H9 (cell line): ENCODE measurements around the gene NRXN3. TPM values are rescaled to one million over a fixed set of nuclear protein-coding genes. Genes with fewer than 3 reads are reported as not detected.

Experiments
- DNase-seq: peaks from one replicate; pipeline ENCODE4 v3.0.0-alpha.2; 2017
- H2AFZ ChIP-seq: one replicate; pipeline ENCODE4 v1.6.1; 2013; ENCODE audit warnings: mild to moderate bottlenecking, low read length, control low read depth, moderate library complexity
- H2AK5ac ChIP-seq: 2 replicates; pipeline ENCODE4 v1.6.1; 2013; ENCODE audit warnings: low read length, control low read depth, mixed read lengths; ENCODE audit not compliant: insufficient read length
- H2BK120ac ChIP-seq: one replicate; pipeline ENCODE4 v1.6.1; 2013; ENCODE audit warnings: low read depth, mild to moderate bottlenecking, low read length, control low read depth, inconsistent platforms; ENCODE audit not compliant: poor library complexity, severe bottlenecking
- H2BK12ac ChIP-seq: 2 replicates; pipeline ENCODE4 v1.6.1; 2013; ENCODE audit warnings: low read length, control low read depth, mixed read lengths, low read depth; ENCODE audit not compliant: insufficient read length
- H2BK15ac ChIP-seq: 2 replicates; pipeline ENCODE4 v1.6.1; 2013; ENCODE audit warnings: low read depth, low read length, control low read depth
- H2BK20ac ChIP-seq: one replicate; pipeline ENCODE4 v1.6.1; 2013; ENCODE audit warnings: low read depth, mild to moderate bottlenecking, low read length, control low read depth, inconsistent platforms; ENCODE audit not compliant: poor library complexity, severe bottlenecking
- H2BK5ac ChIP-seq: 2 replicates; pipeline ENCODE4 v1.6.1; 2013; ENCODE audit warnings: low read length, control low read depth, mixed read lengths; ENCODE audit not compliant: insufficient read length
- H3K14ac ChIP-seq: 2 replicates; pipeline ENCODE4 v1.6.1; 2013; ENCODE audit warnings: low read length, control low read depth; ENCODE audit not compliant: insufficient read depth
- H3K18ac ChIP-seq: 2 replicates; pipeline ENCODE4 v1.6.1; 2013; ENCODE audit warnings: low read depth, mild to moderate bottlenecking, mixed read lengths, low read length, control low read depth; ENCODE audit not compliant: insufficient read length
- H3K23ac ChIP-seq: 2 replicates; pipeline ENCODE4 v1.6.1; 2013; ENCODE audit warnings: low read length, control low read depth, mixed read lengths, low read depth; ENCODE audit not compliant: insufficient read length
- H3K23me2 ChIP-seq: 2 replicates; pipeline ENCODE4 v1.6.1; 2013; ENCODE audit warnings: low read depth, mild to moderate bottlenecking, mixed read lengths, low read length, control low read depth; ENCODE audit not compliant: insufficient read length, poor library complexity, severe bottlenecking
- H3K27ac ChIP-seq: 2 replicates; pipeline ENCODE4 v1.5.1; 2013; ENCODE audit warnings: low read length, control low read depth, mixed read lengths, low read depth; ENCODE audit not compliant: insufficient read length
- H3K27me3 ChIP-seq: 2 replicates; pipeline ENCODE4 v1.6.1; 2013; ENCODE audit warnings: low read length, control low read depth, inconsistent platforms; ENCODE audit not compliant: insufficient read depth
- H3K4ac ChIP-seq: 2 replicates; pipeline ENCODE4 v1.6.1; 2013; ENCODE audit warnings: low read depth, mild to moderate bottlenecking, control low read depth, inconsistent platforms, low read length, moderate library complexity
- H3K4me1 ChIP-seq: 2 replicates; pipeline ENCODE4 v1.6.1; 2013; ENCODE audit warnings: low read length, control low read depth, inconsistent platforms; ENCODE audit not compliant: insufficient read depth
- H3K4me2 ChIP-seq: 2 replicates; pipeline ENCODE4 v1.6.1; 2013; ENCODE audit warnings: low read length, control low read depth, mixed read lengths; ENCODE audit not compliant: insufficient read length, insufficient read depth
- H3K56ac ChIP-seq: 2 replicates; pipeline ENCODE4 v1.6.1; 2013; ENCODE audit warnings: low read depth, mild to moderate bottlenecking, mixed read lengths, low read length, control low read depth; ENCODE audit not compliant: insufficient read length
- H3K79me1 ChIP-seq: 2 replicates; pipeline ENCODE4 v1.6.1; 2013; ENCODE audit warnings: low read depth, mild to moderate bottlenecking, moderate library complexity, low read length, control low read depth, inconsistent platforms; ENCODE audit not compliant: insufficient read depth, poor library complexity, severe bottlenecking
- H3K79me2 ChIP-seq: 2 replicates; pipeline ENCODE4 v1.6.1; 2013; ENCODE audit warnings: low read length, control low read depth, inconsistent platforms; ENCODE audit not compliant: insufficient read depth
- H3K9ac ChIP-seq: 2 replicates; pipeline ENCODE4 v1.6.1; 2013; ENCODE audit warnings: low read length, control low read depth, mixed read lengths; ENCODE audit not compliant: insufficient read length; ENCODE audit errors: extremely low read depth
- H3K9me3 ChIP-seq: one replicate; pipeline ENCODE4 v1.6.1; 2013; ENCODE audit warnings: low read depth, low read length, inconsistent platforms; ENCODE audit not compliant: control insufficient read depth
- H3T11ph ChIP-seq: one replicate; pipeline ENCODE4 v1.6.1; 2013; ENCODE audit warnings: mild to moderate bottlenecking, low read length, control low read depth, inconsistent platforms
- H4K20me1 ChIP-seq: one replicate; pipeline ENCODE4 v1.6.1; 2013; ENCODE audit not compliant: control insufficient read depth, insufficient read length, insufficient read depth
- H4K5ac ChIP-seq: 2 replicates; pipeline ENCODE4 v1.6.1; 2013; ENCODE audit warnings: low read depth, mild to moderate bottlenecking, mixed read lengths, low read length, control low read depth; ENCODE audit not compliant: insufficient read length
- H4K8ac ChIP-seq: replicated peaks from 2 replicates; pipeline ENCODE4 v1.6.1; 2013; ENCODE audit warnings: low read length, control low read depth, mixed read lengths, low read depth; ENCODE audit not compliant: insufficient read length
- H4K91ac ChIP-seq: 2 replicates; pipeline ENCODE4 v1.6.1; 2013; ENCODE audit warnings: low read depth, mild to moderate bottlenecking, moderate library complexity, mixed read lengths, low read length, control low read depth; ENCODE audit not compliant: insufficient read length
- H3K27ac Mint-ChIP-seq, 3 experiments: 2 replicates in 2 of 3; 3 replicates in 1 of 3; pipeline ENCODE4 v1.8.0; 2020 to 2021; ENCODE audit warnings: mixed read lengths in 3 of 3, mild to moderate bottlenecking in 1 of 3, moderate library complexity in 1 of 3
- H3K27me3 Mint-ChIP-seq: 2 replicates; pipeline ENCODE4 v1.8.0; 2021; ENCODE audit warnings: low read depth, mild to moderate bottlenecking, moderate library complexity, mixed read lengths
- H3K36me3 Mint-ChIP-seq, 3 experiments: 2 replicates in 2 of 3; 3 replicates in 1 of 3; pipeline ENCODE4 v1.8.0; 2020 to 2021; ENCODE audit warnings: low read depth in 3 of 3, mixed read lengths in 3 of 3; ENCODE audit not compliant: insufficient read depth in 1 of 3
- H3K4me1 Mint-ChIP-seq, 2 experiments: 2 replicates each; pipeline ENCODE4 v1.8.0; 2020; ENCODE audit warnings: mixed read lengths in 2 of 2
- H3K4me3 Mint-ChIP-seq, 2 experiments: 2 replicates in 1 of 2; 3 replicates in 1 of 2; pipeline ENCODE4 v1.8.0; 2020 to 2021; ENCODE audit warnings: mild to moderate bottlenecking in 2 of 2, mixed read lengths in 2 of 2, moderate library complexity in 1 of 2
- H3K9me3 Mint-ChIP-seq, 2 experiments: 2 replicates in 1 of 2; 3 replicates in 1 of 2; pipeline ENCODE4 v1.8.0; 2020; ENCODE audit warnings: mild to moderate bottlenecking in 2 of 2, mixed read lengths in 2 of 2, moderate library complexity in 1 of 2
- CTCF ChIP-seq: fragments of 200-600 bp; sonication (generic); conservative IDR thresholded peaks from 3 replicates; pipeline ENCODE4 v1.8.0; 2021; ENCODE audit warnings: antibody characterized with exemption, mild to moderate bottlenecking
- WGBS: extraction: QIAGEN DNeasy Blood & Tissue Kit; methylation state at CpG from one replicate; pipeline ENCODE4 v1.1.7; 2013; ENCODE audit warnings: missing lambda C conversion rate, low lambda C conversion rate, mixed read lengths; ENCODE audit not compliant: insufficient read length; ENCODE audit errors: extremely low coverage; 5-methylcytosine and 5-hydroxymethylcytosine counted together
- total RNA-seq: library from RNA; stranded (reverse); gene quantifications from 2 replicates; pipeline ENCODE4 v1.2.1, GENCODE V29; 2021

The NRXN3 gene
- total RNA-seq, 1 experiment from 2014 or later, result 1.8 TPM

GRCh38 chr14:79842270-79842669 lies 1672.1 kb downstream of the NRXN3 start:
- Histone ChIP-seq H4K8ac (no peak overlapping the region), H3K4me1 (no peaks in the 10 kb centered on the region; the same call in 1 of the 2 replicates), H4K20me1 (no peaks in the 10 kb centered on the region), H2BK120ac (no peak overlapping the region), H3T11ph (no peak overlapping the region), H2BK20ac (no peak overlapping the region), H3K23ac (no peak overlapping the region), H3K4ac (no peak overlapping the region), H3K23me2 (no peaks in the 10 kb centered on the region), H3K27ac (no peak overlapping the region), H3K56ac (no peak overlapping the region), H4K91ac (no peak overlapping the region), H3K9me3 (no peaks in the 10 kb centered on the region), H3K27me3 (no peaks in the 10 kb centered on the region), H3K79me1 (no peaks in the 10 kb centered on the region), H2BK5ac (no peak overlapping the region), H3K4me2 (no peak overlapping the region), H3K18ac (no peak overlapping the region), H3K79me2 (no peaks in the 10 kb centered on the region), H2BK15ac (no peak overlapping the region), H2BK12ac (no peak overlapping the region), H4K5ac (no peak overlapping the region), H3K14ac (no peak overlapping the region), H3K9ac (no peak overlapping the region), H2AFZ (no peak overlapping the region), H2AK5ac (no peak overlapping the region)
- Mint-ChIP-seq H3K36me3 (no peaks in the 10 kb centered on the region), H3K27me3 (no peaks in the 10 kb centered on the region), H3K4me3 (no peak overlapping the region), H3K4me1 (peaks cover 5% of the 10 kb centered on the region in 2 experiments), H3K9me3 (no peaks in the 10 kb centered on the region), H3K27ac (no peak overlapping the region)
- no peak for DNase-seq
- WGBS, result no CpG with 5 or more reads among the region's 3 CpGs
- TF ChIP-seq CTCF, result no peak
